Measurements from ENCODE around the gene B2M.
"Not testable (repeated sequence)": the region's sequence is repeated elsewhere in the genome, so short reads cannot be mapped to it uniquely, and the experiment has no call there.

B2M gene

DNA sequence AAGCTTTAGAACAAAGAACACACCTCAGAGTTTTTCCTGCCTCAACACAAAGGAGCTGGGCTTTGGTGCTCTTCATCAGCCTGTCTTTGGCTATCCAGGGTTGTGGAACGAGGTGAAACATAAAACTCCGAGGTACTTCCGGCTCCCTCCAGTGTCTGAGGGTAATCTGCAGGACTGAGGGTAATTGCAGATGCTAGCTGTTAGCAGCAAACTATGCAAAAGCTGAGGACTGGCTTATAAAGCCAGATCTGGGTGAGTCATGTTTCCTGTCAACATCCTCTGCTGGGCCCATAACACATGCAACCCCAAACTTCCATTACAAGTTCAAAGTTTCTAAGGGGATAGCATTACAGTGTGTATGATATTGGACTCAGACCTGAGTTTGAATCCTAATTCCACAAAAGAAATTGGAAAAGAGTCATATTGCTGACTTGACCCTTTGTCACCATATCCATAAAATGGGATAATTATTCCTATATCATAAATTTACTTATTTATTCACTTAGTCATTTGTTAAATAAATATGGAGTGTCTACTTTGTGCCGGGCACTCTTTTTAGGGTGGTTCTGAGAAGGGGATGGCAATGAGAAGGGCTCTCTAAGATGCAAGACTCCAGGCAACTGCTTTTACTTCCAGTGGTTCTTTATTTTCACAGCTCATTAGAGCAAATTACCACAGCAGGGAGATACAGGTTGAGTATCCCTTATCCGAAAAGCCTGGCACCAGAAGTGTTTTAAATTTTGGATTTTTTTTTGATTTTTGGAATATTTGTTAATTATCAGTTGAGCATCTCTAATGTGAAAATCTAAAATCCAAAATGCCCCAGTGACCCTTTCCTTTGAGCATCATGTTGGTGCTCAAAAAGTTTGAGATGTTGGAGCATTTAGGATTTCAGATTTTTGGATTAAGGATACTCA, 15.5 kb downstream of the B2M start:
- DNase-seq: peak; percentile 87 to 92

DNA sequence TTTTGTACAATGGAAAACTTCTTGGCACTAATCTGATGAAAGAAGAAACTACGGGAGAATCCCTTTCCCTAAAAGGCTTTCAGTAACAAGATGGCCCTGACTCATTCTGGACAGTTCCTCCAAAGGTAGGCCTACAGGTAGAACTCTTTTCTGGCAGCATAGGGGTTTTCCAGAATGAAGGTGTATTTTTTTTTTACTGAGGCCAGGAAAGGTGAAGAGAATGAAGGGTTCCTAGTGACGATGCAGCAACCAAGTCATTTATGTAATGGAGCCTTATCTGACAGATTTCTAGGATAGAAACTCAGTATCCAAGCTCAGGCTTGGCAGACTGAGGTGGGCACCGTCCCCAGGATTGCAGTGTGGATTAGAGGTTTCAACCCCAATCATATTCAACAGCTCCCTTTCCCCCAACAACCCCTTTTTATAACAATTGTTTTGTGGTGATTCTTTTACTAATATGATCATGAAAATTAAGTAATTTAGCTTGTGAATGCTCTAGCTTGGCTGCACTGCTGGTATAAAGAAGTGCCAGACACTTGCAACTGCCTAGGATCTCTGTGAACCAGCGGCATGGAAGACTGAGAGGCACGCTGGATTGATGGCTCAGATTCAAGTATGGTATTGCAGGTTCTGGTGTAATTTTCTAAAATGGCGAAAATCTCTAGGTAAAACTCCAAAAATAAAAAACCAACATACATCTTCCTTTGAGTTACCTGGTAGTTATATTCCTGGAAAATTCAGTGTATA, 16.3 kb downstream of the B2M start:
- peak in 1 of 2 donors; percentile 61 for DNase-seq

DNA sequence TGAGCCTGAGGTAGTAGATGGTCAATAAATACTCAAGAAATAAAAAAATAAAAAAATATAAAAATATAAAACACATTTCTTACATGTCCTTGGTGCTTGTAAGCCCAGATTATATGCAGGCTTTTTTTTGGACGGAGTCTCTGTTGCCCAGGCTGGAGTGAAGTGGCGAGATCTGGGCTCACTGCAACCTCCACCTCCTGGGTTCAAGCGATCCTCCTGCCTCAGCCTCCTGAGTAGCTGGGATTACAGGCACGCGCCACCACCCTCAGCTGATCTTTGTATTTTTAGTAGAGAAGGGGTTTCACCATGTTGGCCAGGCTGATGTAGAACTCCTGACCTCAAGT, 16.9 kb downstream of the B2M start:
- DNase-seq: not testable (repeated sequence)

DNA sequence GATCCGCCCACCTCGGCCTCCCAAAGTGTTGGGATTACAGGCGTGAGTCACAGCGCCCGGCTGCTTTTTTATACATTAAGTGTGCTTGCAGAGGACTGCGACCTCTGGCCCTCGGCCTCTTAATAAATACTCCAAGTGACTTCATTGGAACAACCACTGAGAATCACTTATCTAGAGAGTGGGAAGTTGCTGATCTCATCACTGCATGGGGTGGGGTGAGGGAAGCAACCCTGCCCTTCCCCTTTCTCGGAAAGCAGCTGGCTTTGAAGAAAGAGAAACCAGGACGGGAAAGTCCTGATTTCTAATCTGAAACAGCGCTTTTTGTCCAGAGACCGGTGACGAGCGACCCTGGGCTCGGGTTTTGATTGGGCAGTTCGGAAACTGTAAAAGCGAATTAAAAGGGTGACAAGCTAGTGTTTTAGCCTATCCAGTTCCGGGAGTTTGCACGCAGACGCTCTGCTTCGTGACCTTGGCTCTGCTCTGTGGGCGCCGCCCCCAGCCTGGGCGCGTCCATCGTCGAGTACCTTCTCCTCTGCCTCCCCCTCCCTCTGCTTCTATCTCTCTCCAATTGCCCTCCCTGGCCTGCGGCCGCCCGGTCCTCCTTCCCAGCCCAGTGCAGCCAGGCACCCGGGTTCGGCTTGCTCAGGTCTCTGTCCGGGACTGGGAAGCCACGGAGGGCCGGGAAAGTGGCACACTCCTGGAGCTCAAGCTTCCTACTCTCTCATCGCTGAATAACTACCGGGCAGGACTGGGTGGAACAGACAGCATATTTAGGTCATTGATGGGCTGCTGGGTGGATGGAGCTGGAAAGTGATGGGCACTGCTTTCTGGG, 17.5 kb downstream of the B2M start:
- peak; percentile 97 to 99 for DNase-seq

DNA sequence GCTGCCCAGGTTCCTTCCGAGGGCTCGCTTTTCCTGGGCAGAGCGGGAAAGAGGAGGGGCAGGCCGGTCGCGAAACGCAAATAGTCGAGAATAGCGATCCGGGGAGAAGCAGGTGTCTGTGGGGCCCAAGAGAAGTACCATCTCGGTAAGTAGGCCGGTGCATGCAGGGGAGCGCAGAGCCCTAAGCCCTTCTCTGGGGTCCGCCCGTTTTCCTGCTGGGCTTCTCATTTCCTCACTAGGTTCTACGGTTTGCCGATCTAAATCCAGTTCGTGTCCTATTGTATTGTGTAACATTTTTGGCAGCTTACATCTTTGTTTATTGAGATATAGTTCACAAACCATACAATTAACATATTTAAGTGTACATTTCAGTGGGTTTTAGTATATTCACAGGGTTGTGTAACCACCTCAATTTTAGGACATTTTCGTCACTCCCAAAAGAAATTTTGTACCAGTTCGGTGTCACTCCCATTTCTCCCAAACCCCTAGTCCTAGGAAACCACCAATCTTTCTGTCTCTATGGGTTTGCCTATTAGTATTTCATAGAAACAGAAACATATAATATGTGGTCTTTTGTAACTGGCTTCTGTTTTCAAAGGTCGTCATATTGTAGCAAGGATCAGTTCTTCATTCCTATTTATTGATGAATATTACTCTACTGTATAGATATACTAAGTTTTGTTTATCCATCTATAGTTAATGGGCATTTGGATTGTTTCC, 18.3 kb downstream of the B2M start:
- DNase-seq: peak; percentile 46 to 57

DNA sequence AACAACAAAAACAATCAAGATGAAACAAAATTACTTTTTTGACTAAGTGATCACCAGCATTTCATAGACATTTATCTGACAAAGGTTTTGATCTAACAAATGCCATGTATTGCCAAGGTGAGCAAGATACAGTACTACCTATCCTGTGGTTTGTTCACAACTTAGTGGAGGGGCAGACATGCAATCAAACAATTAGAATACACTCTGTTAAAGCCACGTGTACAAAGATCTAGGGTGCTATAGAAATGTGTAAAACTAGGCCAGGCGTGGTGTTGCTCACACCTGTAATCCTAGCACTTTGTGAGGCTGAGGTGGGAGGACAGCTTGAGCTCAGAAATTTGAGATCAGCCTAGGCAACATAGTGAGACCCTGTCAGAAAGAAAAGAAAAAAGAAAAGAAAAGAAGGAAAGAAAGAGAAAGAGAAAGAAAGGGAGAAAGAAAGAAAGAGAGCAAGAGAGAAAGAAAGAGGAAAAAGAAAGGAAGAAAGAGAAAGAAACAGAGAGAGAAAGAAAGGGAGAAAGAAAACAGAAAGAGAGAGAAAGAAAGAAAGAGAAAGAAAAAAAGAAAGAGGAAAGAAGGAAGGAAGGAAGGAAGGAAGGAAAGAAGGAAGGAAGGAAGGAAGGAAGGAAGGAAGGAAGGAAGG, 23.6 kb downstream of the B2M start:
- no peak for DNase-seq

DNA sequence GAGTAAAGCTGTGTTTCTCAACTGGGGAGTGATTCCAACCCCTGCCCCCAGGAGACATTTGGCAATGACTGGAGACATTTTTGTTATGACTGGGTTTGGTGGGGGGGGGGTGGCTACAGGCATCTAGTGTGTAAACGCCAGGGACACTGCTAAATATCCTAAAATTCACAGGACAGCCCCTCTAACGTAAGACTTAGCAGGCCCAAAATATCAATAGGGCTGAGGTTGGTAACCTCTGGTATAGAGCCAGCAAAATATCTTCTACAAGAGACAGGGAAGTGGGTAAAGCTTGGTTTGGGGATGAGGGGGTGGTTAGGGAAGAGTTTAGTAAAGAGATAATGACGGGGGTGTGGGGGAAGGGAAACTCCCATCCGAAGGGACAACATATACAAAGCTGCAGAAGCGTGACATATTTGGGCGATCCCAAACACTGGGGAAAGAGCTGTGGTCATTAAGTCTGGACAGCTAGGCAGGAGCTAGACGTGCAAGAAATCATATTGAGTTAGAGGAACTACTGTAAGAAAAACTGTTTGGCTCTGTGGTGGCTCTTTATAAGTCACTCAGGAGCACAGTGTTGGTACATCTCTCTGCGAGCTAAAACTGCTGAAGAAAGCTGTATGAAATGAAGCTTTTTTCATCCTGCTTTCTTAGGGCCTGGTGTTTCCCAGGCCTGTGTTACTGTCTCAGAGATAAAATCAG, 24.3 kb downstream of the B2M start:
- peak; percentile 45 to 58 for DNase-seq

DNA sequence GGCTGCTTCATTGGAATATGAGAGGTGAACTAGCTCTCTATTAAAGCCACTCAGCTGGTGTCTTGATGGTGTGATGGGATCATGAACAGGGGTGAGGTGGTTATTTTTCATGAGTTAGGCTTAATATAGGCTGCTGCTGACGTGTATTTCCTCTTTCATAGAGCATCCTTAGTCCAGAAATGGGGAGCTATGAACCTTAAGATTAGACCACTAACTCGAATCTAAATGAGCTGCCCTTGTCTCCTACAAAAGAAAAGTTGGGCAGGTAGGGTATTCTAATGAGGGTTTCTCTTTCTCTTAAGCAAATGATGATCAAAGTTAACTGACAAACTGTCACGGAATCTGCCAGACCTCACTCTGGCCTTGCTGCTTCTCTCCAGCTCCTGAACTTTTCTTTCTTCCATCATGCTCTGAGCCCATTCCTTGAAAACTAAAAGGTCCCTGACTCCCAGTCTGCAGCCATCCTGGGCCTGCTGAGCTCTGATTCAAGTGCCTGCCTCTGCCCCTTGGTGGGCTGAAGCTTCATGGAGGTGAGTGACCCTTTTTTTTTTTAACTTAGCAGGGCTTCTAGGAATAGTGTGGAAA, 25.0 kb downstream of the B2M start, which contains the start of gene TRIM69:
TSS of gene TRIM69 (plus strand) at position 348 of the 585 bp plus-strand sequence. CDS start at position 525, 177 bp downstream.
- DNase-seq: peak in 1 of 2 donors; percentile 47

DNA sequence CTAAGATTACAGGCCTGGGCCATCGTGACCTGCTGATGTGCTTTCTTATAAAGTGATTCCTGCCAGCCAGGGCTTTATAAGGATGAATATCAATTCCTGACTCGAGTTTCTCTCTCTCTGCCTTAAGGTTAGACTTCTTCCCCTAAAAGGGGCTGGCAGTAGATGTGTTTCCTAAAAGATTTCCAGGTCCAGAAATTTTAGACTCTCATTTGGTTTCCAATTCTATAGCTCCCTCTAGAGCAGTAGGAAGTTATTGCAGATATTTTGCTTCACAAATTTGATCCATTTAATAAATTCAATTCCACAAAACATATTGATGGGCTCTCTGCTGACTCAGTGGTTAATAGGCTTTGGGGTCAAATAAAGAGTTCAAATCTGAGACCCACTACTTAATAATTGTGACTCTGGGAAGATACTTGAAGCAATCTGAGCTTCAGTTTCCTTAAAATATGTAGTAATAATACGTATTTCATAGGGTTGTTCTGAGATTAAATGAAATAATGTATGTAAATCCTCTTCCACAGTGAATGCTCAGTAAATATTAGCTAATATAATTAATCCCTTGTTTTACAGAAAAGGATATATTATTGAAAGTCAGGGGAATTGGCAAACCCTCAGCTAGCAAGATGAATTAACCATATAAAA, 27.1 kb downstream of the B2M start:
- peak in 1 of 2 donors; percentile 72 for DNase-seq

DNA sequence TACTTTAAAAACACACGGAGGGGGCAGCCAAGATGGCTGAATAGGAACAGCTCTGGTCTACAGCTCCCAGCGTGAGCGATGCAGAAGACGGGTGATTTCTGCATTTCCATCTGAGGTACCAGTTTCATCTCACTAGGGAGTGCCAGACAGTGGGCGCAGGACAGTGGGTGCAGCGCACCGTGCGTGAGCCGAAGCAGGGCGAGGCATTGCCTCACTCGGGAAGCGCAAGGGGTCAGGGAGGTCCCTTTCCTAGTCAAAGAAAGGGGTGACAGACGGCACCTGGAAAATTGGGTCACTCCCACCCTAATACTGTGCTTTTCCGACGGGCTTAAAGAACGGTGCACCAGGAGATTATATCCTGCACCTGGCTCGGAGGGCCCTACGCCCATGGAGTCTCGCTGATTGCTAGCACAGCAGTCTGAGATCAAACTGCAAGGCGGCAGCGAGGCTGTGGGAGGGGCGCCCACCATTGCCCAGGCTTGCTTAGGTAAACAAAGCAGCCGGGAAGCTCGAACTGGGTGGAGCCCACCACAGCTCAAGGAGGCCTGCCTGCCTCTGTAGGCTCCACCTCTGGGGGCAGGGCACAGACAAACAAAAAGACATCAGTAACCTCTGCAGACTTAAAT, 28.0 kb downstream of the B2M start:
- not testable (repeated sequence) for DNase-seq

DNA sequence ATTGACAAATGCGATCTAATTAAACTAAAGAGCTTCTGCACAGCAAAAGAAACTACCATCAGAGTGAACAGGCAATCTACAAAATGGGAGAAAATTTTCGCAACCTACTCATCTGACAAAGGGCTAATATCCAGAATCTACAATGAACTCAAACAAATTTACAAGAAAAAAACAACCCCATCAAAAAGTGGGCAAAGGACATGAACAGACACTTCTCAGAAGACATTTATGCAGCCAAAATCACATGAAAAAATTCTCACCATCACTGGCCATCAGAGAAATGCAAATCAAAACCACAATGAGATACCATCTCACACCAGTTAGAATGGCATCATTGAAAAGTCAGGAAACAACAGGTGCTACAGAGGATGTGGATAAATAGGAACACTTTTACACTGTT, 32.1 kb downstream of the B2M start:
- not testable (repeated sequence) for DNase-seq

DNA sequence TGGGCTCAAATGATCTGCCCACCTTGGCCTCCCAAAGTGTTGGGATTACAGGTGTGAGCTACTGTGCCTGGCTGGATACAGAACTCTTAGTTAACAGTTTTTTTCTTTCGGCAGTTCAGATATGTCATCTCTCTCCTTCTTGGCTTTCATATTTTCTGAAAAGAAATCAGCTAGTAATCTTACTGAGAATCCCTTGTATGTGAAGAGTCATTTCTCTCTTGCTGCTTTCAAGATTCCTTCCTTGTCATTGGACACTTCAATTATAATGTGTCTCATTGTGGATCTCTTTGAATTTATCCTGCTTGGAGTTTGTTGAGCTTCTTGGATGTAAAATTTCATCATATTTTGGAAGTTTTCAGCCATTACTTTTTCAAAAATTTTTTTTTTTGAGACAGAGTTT, 42.0 kb downstream of the B2M start:
- DNase-seq: no peak

DNA sequence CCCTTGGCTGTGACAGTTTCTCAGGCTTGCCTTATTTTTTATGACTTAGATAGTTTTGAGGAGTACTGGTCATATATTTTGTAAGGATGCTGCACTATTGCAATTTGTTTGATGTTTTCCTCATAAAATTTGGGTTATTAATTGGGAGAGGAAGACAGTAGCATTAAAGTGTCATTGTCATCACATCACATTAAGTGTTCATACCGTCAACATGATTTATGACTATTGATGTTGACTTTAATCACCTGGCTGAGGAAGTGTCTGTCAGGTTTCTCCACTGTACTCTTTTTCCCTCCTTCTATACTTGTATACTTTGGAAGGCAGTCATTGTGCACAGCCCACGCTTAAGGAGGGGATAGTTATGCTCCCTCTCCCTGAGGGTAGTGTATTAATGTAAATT, 51.9 kb downstream of the B2M start:
- no peak for DNase-seq

DNA sequence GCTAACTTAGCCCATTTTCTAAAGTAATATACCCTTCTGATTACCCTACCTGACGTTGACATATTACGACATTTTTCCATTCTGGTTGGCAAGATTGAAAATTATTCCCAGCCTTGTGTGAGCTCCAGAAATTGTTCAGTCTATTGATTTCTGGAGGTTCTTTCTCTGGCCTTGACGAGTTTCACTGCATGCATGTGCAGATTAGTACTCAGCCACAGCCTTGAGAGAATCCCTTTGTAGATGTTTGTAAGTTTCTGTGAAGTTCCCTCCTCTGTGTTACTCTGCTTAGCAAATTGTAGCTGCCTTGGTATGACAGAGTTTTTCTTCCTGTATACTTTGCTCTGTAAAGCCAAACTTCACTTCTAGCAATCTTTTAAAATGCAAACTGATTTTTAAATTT, 52.5 kb downstream of the B2M start:
- no peak for DNase-seq

DNA sequence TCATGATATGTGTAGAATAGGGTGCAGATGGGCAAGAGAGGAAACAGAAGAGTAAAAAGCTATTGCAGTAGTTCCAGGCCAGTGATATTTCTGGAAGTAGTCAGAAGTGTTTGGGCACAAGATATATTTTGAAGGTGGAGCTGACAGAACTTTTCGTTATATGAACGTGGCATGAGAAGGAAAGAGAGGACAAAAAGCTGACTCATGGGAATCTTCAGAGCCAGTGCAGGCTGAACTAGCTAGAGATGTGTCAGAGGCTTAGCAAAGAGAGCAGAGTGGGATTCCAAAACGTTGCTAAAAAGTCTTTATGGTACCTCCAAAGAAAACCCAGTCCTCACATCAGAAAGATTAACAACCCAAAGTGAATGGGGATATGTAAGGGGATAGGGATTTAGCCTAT, 53.7 kb downstream of the B2M start:
- no peak for DNase-seq

Data from CD4-positive, alpha-beta T cell treated with Interleukin-1 beta for 1 hour (primary cell).